Prostate gland (tissue), 2 donors: ENCODE data around the gene METTL21A.
"Not testable (repeated sequence)": the region's sequence is repeated elsewhere in the genome, so short reads cannot be mapped to it uniquely, and the experiment has no call there.

ENCODE experiments used
- CTCF ChIP-seq, 4 experiments: fragments of 200-600 bp in 2 of 4; fragments of 450-650 bp in 2 of 4; sonication (generic) in 2 of 4; IDR thresholded peaks; 1 replicate in 3 of 4; 2 replicates in 1 of 4; pipeline ENCODE4 v1.5.1; 2016 to 2019; ENCODE audit warnings: antibody characterized with exemption in 4 of 4, mild to moderate bottlenecking in 2 of 4, moderate library complexity in 2 of 4
- POLR2A ChIP-seq: fragments of 450-650 bp; IDR thresholded peaks from one replicate; pipeline ENCODE4 v1.6.1; 2016; ENCODE audit warnings: antibody characterized with exemption, mild to moderate bottlenecking
- POLR2AphosphoS5 ChIP-seq: sonication (generic); formaldehyde crosslinking; IDR thresholded peaks from one replicate; pipeline ENCODE4 v1.6.1; 2017; ENCODE audit warnings: antibody characterized with exemption

GRCh38 chr2:207639288-207639687, 14.1 kb upstream of the METTL21A start:
- TF ChIP-seq CTCF (IDR thresholded peaks at IDR 0.05); POLR2A; POLR2AphosphoS5: not testable (repeated sequence)
